Measurements from ENCODE around the gene PRR15.

PRR15 gene

GRCh38 chr7:29587195-29587808, 23.7 kb downstream of the PRR15 start:
- H3K4me2 ChIP-seq (ENCODE audit: insufficient read depth, low read length) = no peak overlapping the region
- H2AFZ ChIP-seq (ENCODE audit: low read depth, low read length) = no peak overlapping the region
- no peak overlapping the region for H3K27ac ChIP-seq (ENCODE audit: low read length)
- ATAC-seq (ENCODE audit: insufficient read depth, low read depth) (no peak), DNase-seq (no peak)
- no peaks in the 10 kb centered on the region for H3K27me3 ChIP-seq (ENCODE audit: insufficient read depth, low read length, poor library complexity)
- H3K79me2 ChIP-seq (ENCODE audit: insufficient read depth, low read length) = no peaks in the 10 kb centered on the region
- H3K36me3 ChIP-seq (ENCODE audit: insufficient read depth, low read length) = no peaks in the 10 kb centered on the region
- H3K9me3 ChIP-seq (ENCODE audit: insufficient read depth, low read length, severe bottlenecking) = no peaks in the 10 kb centered on the region
- H4K20me1 ChIP-seq (ENCODE audit: insufficient read depth, low read length) = no peaks in the 10 kb centered on the region
- TF ChIP-seq CTCF (IDR thresholded peaks at IDR 0.05; ENCODE audit: borderline replicate concordance, extremely low read depth, low read length, poor library complexity, severe bottlenecking) (no peak), EZH2 (IDR thresholded peaks at IDR 0.05; ENCODE audit: borderline replicate concordance, low read depth, low read length, severe bottlenecking) (no peak)
- peaks cover 11% of the 10 kb centered on the region for H3K4me1 ChIP-seq (ENCODE audit: insufficient read depth, low read length)
- no peak overlapping the region for H3K4me3 ChIP-seq (ENCODE audit: low read depth in 1 of 2, low read length in 2 of 2)
- no peak overlapping the region for H3K9ac ChIP-seq (ENCODE audit: low read depth, low read length)

GRCh38 chr7:29588212-29588611, 24.6 kb downstream of the PRR15 start:
- Histone ChIP-seq H3K9ac (ENCODE audit: low read depth, low read length) (no peak overlapping the region), H3K4me2 (ENCODE audit: insufficient read depth, low read length) (no peak overlapping the region), H3K9me3 (ENCODE audit: insufficient read depth, low read length, severe bottlenecking) (no peaks in the 10 kb centered on the region), H3K4me3 (ENCODE audit: low read depth in 1 of 2, low read length in 2 of 2) (no peak overlapping the region), H3K27ac (ENCODE audit: low read length) (no peak overlapping the region), H2AFZ (ENCODE audit: low read depth, low read length) (0 out of 2 replicates have a peak overlapping the region, but pooled peaks have one; percentile 42), H3K4me1 (ENCODE audit: insufficient read depth, low read length) (peaks cover 11% of the 10 kb centered on the region), H4K20me1 (ENCODE audit: insufficient read depth, low read length) (no peaks in the 10 kb centered on the region), H3K27me3 (ENCODE audit: insufficient read depth, low read length, poor library complexity) (no peaks in the 10 kb centered on the region), H3K79me2 (ENCODE audit: insufficient read depth, low read length) (no peaks in the 10 kb centered on the region), H3K36me3 (ENCODE audit: insufficient read depth, low read length) (no peaks in the 10 kb centered on the region)
- no peak for TF ChIP-seq EZH2 (IDR thresholded peaks at IDR 0.05; ENCODE audit: borderline replicate concordance, low read depth, low read length, severe bottlenecking)
- ATAC-seq (ENCODE audit: insufficient read depth, low read depth) (no peak), DNase-seq (no peak)

- peak; percentile 74 for ATAC-seq (ENCODE audit: insufficient read depth, low read depth)
- Histone ChIP-seq H4K20me1 (ENCODE audit: insufficient read depth, low read length) (no peaks in the 10 kb centered on the region), H3K4me1 (ENCODE audit: insufficient read depth, low read length) (peaks cover 11% of the 10 kb centered on the region), H3K79me2 (ENCODE audit: insufficient read depth, low read length) (no peaks in the 10 kb centered on the region), H3K27ac (ENCODE audit: low read length) (no peak overlapping the region), H3K9me3 (ENCODE audit: insufficient read depth, low read length, severe bottlenecking) (no peaks in the 10 kb centered on the region), H3K36me3 (ENCODE audit: insufficient read depth, low read length) (no peaks in the 10 kb centered on the region), H2AFZ (ENCODE audit: low read depth, low read length) (peak overlapping the region; percentile 42), H3K9ac (ENCODE audit: low read depth, low read length) (no peak overlapping the region), H3K4me3 (ENCODE audit: low read depth in 1 of 2, low read length in 2 of 2) (no peak overlapping the region), H3K4me2 (ENCODE audit: insufficient read depth, low read length) (peak overlapping the region; percentile 2; the same call in 1 of the 2 replicates), H3K27me3 (ENCODE audit: insufficient read depth, low read length, poor library complexity) (no peaks in the 10 kb centered on the region)
- DNase-seq = peak; percentile 51
- TF ChIP-seq EZH2 (IDR thresholded peaks at IDR 0.05; ENCODE audit: borderline replicate concordance, low read depth, low read length, severe bottlenecking) (no peak), CTCF (IDR thresholded peaks at IDR 0.05; ENCODE audit: borderline replicate concordance, extremely low read depth, low read length, poor library complexity, severe bottlenecking) (peak; percentile 93)
Observed at GRCh38 chr7:29588900-29589696, 25.5 kb downstream of the PRR15 start.

GRCh38 chr7:29592866-29593265, 29.2 kb downstream of the PRR15 start:
- Histone ChIP-seq H3K79me2 (ENCODE audit: insufficient read depth, low read length) (no peaks in the 10 kb centered on the region), H4K20me1 (ENCODE audit: insufficient read depth, low read length) (no peaks in the 10 kb centered on the region), H3K4me3 (ENCODE audit: low read depth in 1 of 2, low read length in 2 of 2) (no peak overlapping the region), H3K36me3 (ENCODE audit: insufficient read depth, low read length) (no peaks in the 10 kb centered on the region), H3K9me3 (ENCODE audit: insufficient read depth, low read length, severe bottlenecking) (no peaks in the 10 kb centered on the region), H3K27me3 (ENCODE audit: insufficient read depth, low read length, poor library complexity) (no peaks in the 10 kb centered on the region), H3K4me1 (ENCODE audit: insufficient read depth, low read length) (peaks cover 11% of the 10 kb centered on the region), H3K27ac (ENCODE audit: low read length) (no peak overlapping the region), H3K4me2 (ENCODE audit: insufficient read depth, low read length) (no peak overlapping the region), H2AFZ (ENCODE audit: low read depth, low read length) (no peak overlapping the region), H3K9ac (ENCODE audit: low read depth, low read length) (no peak overlapping the region)
- no peak for TF ChIP-seq EZH2 (IDR thresholded peaks at IDR 0.05; ENCODE audit: borderline replicate concordance, low read depth, low read length, severe bottlenecking)
- TF ChIP-seq CTCF (IDR thresholded peaks at IDR 0.05; ENCODE audit: borderline replicate concordance, extremely low read depth, low read length, poor library complexity, severe bottlenecking) = no peak
- no peak for ATAC-seq (ENCODE audit: insufficient read depth, low read depth)
- DNase-seq = no peak

Measured in DND-41 (cell line).